PC-3 (cell line): ENCODE data around the gene FDX1. TPM values are rescaled to one million over a fixed set of nuclear protein-coding genes. Genes with fewer than 3 reads are reported as not detected.
A peak's percentile ranks its signal among the peaks of the same experiment; 100 is the strongest.

Experiments used
- ATAC-seq: fragments of 200-7000 bp; cut with Tn5 transposase; 2 replicates; pipeline ENCODE4 v1.9.1; 2020; ENCODE audit warnings: mild to moderate bottlenecking, moderate library complexity
- BruUV-seq: library from RNA; stranded (reverse); fragments of 400-500 nt; replicated peaks from 2 replicates; lab custom pipeline; 2021; lab: Mats Ljungman, UMichigan
- CTCF ChIA-PET: fragments of 300-600 bp; sonication (Branson Sonifier 250); formaldehyde crosslinking; loops from one replicate; lab custom pipeline; 2022; ENCODE audit warnings: antibody characterized with exemption; lab: Charles Lee
- POLR2A ChIA-PET: fragments of 300-600 bp; sonication (Branson Sonifier 250); formaldehyde crosslinking; loops from one replicate; lab custom pipeline; 2022; ENCODE audit warnings: antibody characterized with exemption; ENCODE audit not compliant: unreplicated experiment; lab: Charles Lee
- DNase-seq: peaks from one replicate; pipeline ENCODE4 v3.0.0-alpha.2; 2015
- H2AFZ ChIP-seq: fragments of 300-600 bp; sonication (generic); 2 replicates; pipeline ENCODE4 v1.6.0; 2016; ENCODE audit warnings: antibody characterized with exemption, low read length
- H3F3A ChIP-seq: fragments of 300-600 bp; sonication (generic); one replicate; pipeline ENCODE4 v1.6.0; 2017; ENCODE audit warnings: antibody characterized with exemption, low read length, control low read depth, mild to moderate bottlenecking; ENCODE audit not compliant: unreplicated experiment
- H3K27ac ChIP-seq: fragments of 300-600 bp; sonication (generic); 2 replicates; pipeline ENCODE4 v1.5.1; 2016; ENCODE audit warnings: mild to moderate bottlenecking, low read length
- H3K27me3 ChIP-seq: fragments of 300-600 bp; sonication (generic); 2 replicates; pipeline ENCODE4 v1.6.1; 2016; ENCODE audit warnings: low read length, mixed read lengths
- H3K36me3 ChIP-seq: fragments of 300-600 bp; sonication (generic); 2 replicates; pipeline ENCODE4 v1.6.1; 2016; ENCODE audit warnings: low read depth, mixed run types, low read length, mixed read lengths
- H3K4me1 ChIP-seq: fragments of 300-600 bp; sonication (generic); 2 replicates; pipeline ENCODE4 v1.5.1; 2016; ENCODE audit warnings: low read length; ENCODE audit not compliant: insufficient read depth
- H3K4me2 ChIP-seq: fragments of 300-600 bp; sonication (generic); 2 replicates; pipeline ENCODE4 v1.6.0; 2016; ENCODE audit warnings: low read length
- H3K4me3 ChIP-seq: fragments of 300-600 bp; sonication (generic); 2 replicates; pipeline ENCODE4 v1.5.1; 2016; ENCODE audit warnings: mild to moderate bottlenecking, low read length, mixed read lengths
- H3K79me2 ChIP-seq: fragments of 300-600 bp; sonication (generic); 2 replicates; pipeline ENCODE4 v1.6.1; 2017; ENCODE audit warnings: low read length, mixed read lengths
- H3K9ac ChIP-seq: fragments of 300-600 bp; sonication (generic); 2 replicates; pipeline ENCODE4 v1.6.0; 2016; ENCODE audit warnings: mild to moderate bottlenecking, low read length
- H3K9me2 ChIP-seq: fragments of 300-600 bp; sonication (generic); replicated peaks from 2 replicates; pipeline ENCODE4 v1.6.1; 2016; ENCODE audit warnings: mixed run types, low read length, mixed read lengths
- H3K9me3 ChIP-seq: fragments of 300-600 bp; sonication (generic); 2 replicates; pipeline ENCODE4 v1.6.1; 2016; ENCODE audit warnings: low read length, mixed read lengths
- H4K20me1 ChIP-seq: fragments of 300-600 bp; sonication (generic); 2 replicates; pipeline ENCODE4 v1.6.1; 2016; ENCODE audit warnings: low read length, mixed read lengths
- CTCF ChIP-seq: fragments of 300-600 bp; sonication (generic); conservative IDR thresholded peaks from 2 replicates; pipeline ENCODE4 v1.5.1; 2017; ENCODE audit warnings: antibody characterized with exemption, low read depth, mild to moderate bottlenecking, low read length
- EZH2 ChIP-seq: fragments of 300-600 bp; sonication (generic); IDR thresholded peaks from one replicate; pipeline ENCODE4 v1.6.1; 2017; ENCODE audit warnings: antibody characterized with exemption, mild to moderate bottlenecking, low read length; ENCODE audit not compliant: unreplicated experiment
- EZH2phosphoT487 ChIP-seq: fragments of 300-600 bp; sonication (generic); IDR thresholded peaks from 2 replicates; pipeline ENCODE4 v1.6.1; 2018; ENCODE audit warnings: mild to moderate bottlenecking, antibody characterized with exemption, low read length, borderline replicate concordance
- intact Hi-C: fragments of 100-400 bp; cut with micrococcal nuclease; formaldehyde crosslinking; loops from 2 replicates; pipeline ENCODE4 v1.9.0; 2023
- total RNA-seq: library from RNA; depleted of rRNA; stranded (reverse); fragments of >200 nt; gene quantifications from 2 replicates; pipeline ENCODE4 v1.2.3, GENCODE V29; 2014

FDX1 gene
- total RNA-seq, 1 experiment from 2014 or later, result 14.8 TPM

- no peaks in the 10 kb centered on the region for H3K9me3 ChIP-seq
- no peak overlapping the region for H3K4me3 ChIP-seq
- peaks cover 21% of the 10 kb centered on the region for H3K4me1 ChIP-seq
- no peak overlapping the region for H3K4me2 ChIP-seq
- H3K9me2 ChIP-seq, result no peaks in the 10 kb centered on the region
- no peak for ATAC-seq
- H3F3A ChIP-seq, result no peaks in the 10 kb centered on the region
- intact Hi-C loops, result loop anchor here (5.0 kb wide), 3 partner anchors 149 to 1001 kb away; partner anchors contain the start of gene RDX
- no peaks in the 10 kb centered on the region for H3K79me2 ChIP-seq
- no peak for DNase-seq
- H2AFZ ChIP-seq, result no peak overlapping the region
- no TSS peak for BruUV-seq
- no peak overlapping the region; the same call in 1 of the 2 replicates for H3K9ac ChIP-seq
- H3K27me3 ChIP-seq, result no peaks in the 10 kb centered on the region
- TF ChIP-seq CTCF (no peak), EZH2phosphoT487 (no peak)
- CTCF ChIA-PET, result interaction anchor here (1.6 kb wide), 1 partner anchor 12 kb away, joined by 23 read pairs; no protein-coding TSS in a partner anchor
- POLR2A ChIA-PET, result no interaction called here
- H4K20me1 ChIP-seq, result no peaks in the 10 kb centered on the region
- H3K36me3 ChIP-seq, result peaks cover 6% of the 10 kb centered on the region; the same call in 1 of the 2 replicates
- H3K27ac ChIP-seq, result no peak overlapping the region
Measured at GRCh38 chr11:110446594-110446993, 16.8 kb downstream of the FDX1 start.

DNA sequence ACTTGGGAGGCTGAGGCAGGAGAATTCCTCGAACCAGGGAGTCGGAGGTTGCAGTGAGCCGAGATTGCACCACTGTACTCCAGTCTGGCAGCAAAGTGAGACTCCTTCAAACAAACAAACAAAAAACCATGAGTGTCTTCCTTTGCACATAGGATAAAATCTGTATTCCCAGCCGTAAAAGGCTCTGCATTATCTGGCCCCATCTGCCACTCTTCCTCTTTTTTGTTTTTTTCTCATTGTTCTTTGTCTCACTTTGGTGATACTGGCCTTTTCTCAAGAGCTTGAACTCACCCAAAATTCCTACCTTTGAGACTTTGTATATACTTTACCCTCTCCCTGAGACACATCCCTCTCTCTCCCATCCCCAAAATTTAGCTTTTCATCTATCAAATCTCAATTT, 17.6 kb downstream of the FDX1 start:
- ATAC-seq (peak; percentile 18), DNase-seq (no peak)
- peaks cover 21% of the 10 kb centered on the region for H3K4me1 ChIP-seq
- ChIA-PET POLR2A (interaction anchor here (0.5 kb wide), 1 partner anchor 141 kb away, joined by 3 read pairs; no protein-coding TSS in a partner anchor), CTCF (interaction anchor here (0.5 kb wide), 1 partner anchor 13 kb away, joined by 10 read pairs; no protein-coding TSS in a partner anchor)
- intact Hi-C loops, result loop anchor here (5.0 kb wide), 3 partner anchors 150 to 1000 kb away; partner anchors contain the start of gene RDX
- no peak overlapping the region for H3K4me2 ChIP-seq
- TF ChIP-seq EZH2 (no peak), CTCF (no peak), EZH2phosphoT487 (no peak)
- no peaks in the 10 kb centered on the region for H3K9me2 ChIP-seq
- H3K27ac ChIP-seq, result peak overlapping the region; percentile 79
- no peak overlapping the region for H2AFZ ChIP-seq
- peak overlapping the region; percentile 19; the same call in 1 of the 2 replicates for H3K9ac ChIP-seq
- no peak overlapping the region for H3K4me3 ChIP-seq
- BruUV-seq, result no TSS peak
- H3K36me3 ChIP-seq, result peaks cover 6% of the 10 kb centered on the region; the same call in 1 of the 2 replicates
- H3K79me2 ChIP-seq, result no peaks in the 10 kb centered on the region
- H3K27me3 ChIP-seq, result no peaks in the 10 kb centered on the region
- H3K9me3 ChIP-seq, result no peaks in the 10 kb centered on the region
- H3F3A ChIP-seq, result no peaks in the 10 kb centered on the region
- H4K20me1 ChIP-seq, result no peaks in the 10 kb centered on the region
